ENCODE measurements around the gene EPHA3.
A peak's percentile ranks its signal among the peaks of the same experiment; 100 is the strongest.

The EPHA3 gene

GRCh38 chr3:89280822-89281365, 173.5 kb downstream of the EPHA3 start:
- no peak overlapping the region for H3K27ac ChIP-seq (ENCODE audit: extremely low read depth, low read depth, low read length)
- no peaks in the 10 kb centered on the region for H3K9me3 ChIP-seq (ENCODE audit: control insufficient read depth, insufficient read depth, low read depth, low read length)
- H3K36me3 ChIP-seq (ENCODE audit: control insufficient read depth in 2 of 2, insufficient read depth in 1 of 2, low read length in 2 of 2): no peaks in the 10 kb centered on the region
- H3K4me1 ChIP-seq (ENCODE audit: control insufficient read depth, insufficient read depth, low read length): no peaks in the 10 kb centered on the region
- POLR2A ChIA-PET: no interaction called here
- CTCF ChIA-PET: no interaction called here
- H3K4me3 ChIP-seq (ENCODE audit: low read depth, low read length): no peak overlapping the region
- TF ChIP-seq ZFHX2 (tag by site-specific recombination; conservative IDR thresholded peaks at IDR 0.05) (no peak), ZNF394 (tag by site-specific recombination; IDR thresholded peaks at IDR 0.05; ENCODE audit: borderline replicate concordance) (peak; percentile 62; the same call in 1 of the 2 replicates), GLI2 (tag by site-specific recombination; IDR thresholded peaks at IDR 0.05; ENCODE audit: borderline replicate concordance, low read depth) (no peak), ZNF140 (tag by site-specific recombination; IDR thresholded peaks at IDR 0.05) (peak; percentile 25; the same call in 1 of the 2 replicates), HOXC10 (CRISPR knock-in tag; IDR thresholded peaks at IDR 0.05) (no peak), SP3 (tag by site-specific recombination; IDR thresholded peaks at IDR 0.05) (no peak), ZNF521 (tag by site-specific recombination; IDR thresholded peaks at IDR 0.05) (no peak), ZNF571 (tag by site-specific recombination; IDR thresholded peaks at IDR 0.05) (no peak), PBX3 (CRISPR knock-in tag; IDR thresholded peaks at IDR 0.05) (no peak), ZNF555 (tag by site-specific recombination; conservative IDR thresholded peaks at IDR 0.05) (peak; percentile 29), ZNF133 (tag by site-specific recombination; IDR thresholded peaks at IDR 0.05) (no peak), ZNF175 (tag by site-specific recombination; IDR thresholded peaks at IDR 0.05) (no peak), RBAK (tag by site-specific recombination; IDR thresholded peaks at IDR 0.05) (no peak), ZBTB8A (tag by site-specific recombination; IDR thresholded peaks at IDR 0.05) (peak; percentile 35; the same call in 1 of the 2 replicates), BCL11A (tag by site-specific recombination; IDR thresholded peaks at IDR 0.05; ENCODE audit: low read depth) (no peak), ZNF426 (tag by site-specific recombination; IDR thresholded peaks at IDR 0.05) (peak; percentile 52), ZXDB (tag by site-specific recombination; IDR thresholded peaks at IDR 0.05) (no peak), ZNF623 (tag by site-specific recombination; IDR thresholded peaks at IDR 0.05) (0 out of 2 replicates have a peak, but pooled peaks have one; percentile 29), ZNF157 (tag by site-specific recombination; IDR thresholded peaks at IDR 0.05) (no peak), ZNF433 (tag by site-specific recombination; IDR thresholded peaks at IDR 0.05; ENCODE audit: low read depth) (0 out of 2 replicates have a peak, but pooled peaks have one; percentile 5), ZNF654 (tag by site-specific recombination; IDR thresholded peaks at IDR 0.05; ENCODE audit: low read depth) (0 out of 2 replicates have a peak, but pooled peaks have one; percentile 17)
- TF ChIP-seq, protein P1, sequence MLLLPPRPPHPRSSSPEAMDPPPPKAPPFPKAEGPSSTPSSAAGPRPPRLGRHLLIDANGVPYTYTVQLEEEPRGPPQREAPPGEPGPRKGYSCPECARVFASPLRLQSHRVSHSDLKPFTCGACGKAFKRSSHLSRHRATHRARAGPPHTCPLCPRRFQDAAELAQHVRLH (tag by site-specific recombination; IDR thresholded peaks at IDR 0.05): no peak
- TF ChIP-seq, protein P2, sequence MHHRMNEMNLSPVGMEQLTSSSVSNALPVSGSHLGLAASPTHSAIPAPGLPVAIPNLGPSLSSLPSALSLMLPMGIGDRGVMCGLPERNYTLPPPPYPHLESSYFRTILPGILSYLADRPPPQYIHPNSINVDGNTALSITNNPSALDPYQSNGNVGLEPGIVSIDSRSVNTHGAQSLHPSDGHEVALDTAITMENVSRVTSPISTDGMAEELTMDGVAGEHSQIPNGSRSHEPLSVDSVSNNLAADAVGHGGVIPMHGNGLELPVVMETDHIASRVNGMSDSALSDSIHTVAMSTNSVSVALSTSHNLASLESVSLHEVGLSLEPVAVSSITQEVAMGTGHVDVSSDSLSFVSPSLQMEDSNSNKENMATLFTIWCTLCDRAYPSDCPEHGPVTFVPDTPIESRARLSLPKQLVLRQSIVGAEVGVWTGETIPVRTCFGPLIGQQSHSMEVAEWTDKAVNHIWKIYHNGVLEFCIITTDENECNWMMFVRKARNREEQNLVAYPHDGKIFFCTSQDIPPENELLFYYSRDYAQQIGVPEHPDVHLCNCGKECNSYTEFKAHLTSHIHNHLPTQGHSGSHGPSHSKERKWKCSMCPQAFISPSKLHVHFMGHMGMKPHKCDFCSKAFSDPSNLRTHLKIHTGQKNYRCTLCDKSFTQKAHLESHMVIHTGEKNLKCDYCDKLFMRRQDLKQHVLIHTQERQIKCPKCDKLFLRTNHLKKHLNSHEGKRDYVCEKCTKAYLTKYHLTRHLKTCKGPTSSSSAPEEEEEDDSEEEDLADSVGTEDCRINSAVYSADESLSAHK (tag by site-specific recombination; IDR thresholded peaks at IDR 0.05): no peak
- TF ChIP-seq, protein P3, sequence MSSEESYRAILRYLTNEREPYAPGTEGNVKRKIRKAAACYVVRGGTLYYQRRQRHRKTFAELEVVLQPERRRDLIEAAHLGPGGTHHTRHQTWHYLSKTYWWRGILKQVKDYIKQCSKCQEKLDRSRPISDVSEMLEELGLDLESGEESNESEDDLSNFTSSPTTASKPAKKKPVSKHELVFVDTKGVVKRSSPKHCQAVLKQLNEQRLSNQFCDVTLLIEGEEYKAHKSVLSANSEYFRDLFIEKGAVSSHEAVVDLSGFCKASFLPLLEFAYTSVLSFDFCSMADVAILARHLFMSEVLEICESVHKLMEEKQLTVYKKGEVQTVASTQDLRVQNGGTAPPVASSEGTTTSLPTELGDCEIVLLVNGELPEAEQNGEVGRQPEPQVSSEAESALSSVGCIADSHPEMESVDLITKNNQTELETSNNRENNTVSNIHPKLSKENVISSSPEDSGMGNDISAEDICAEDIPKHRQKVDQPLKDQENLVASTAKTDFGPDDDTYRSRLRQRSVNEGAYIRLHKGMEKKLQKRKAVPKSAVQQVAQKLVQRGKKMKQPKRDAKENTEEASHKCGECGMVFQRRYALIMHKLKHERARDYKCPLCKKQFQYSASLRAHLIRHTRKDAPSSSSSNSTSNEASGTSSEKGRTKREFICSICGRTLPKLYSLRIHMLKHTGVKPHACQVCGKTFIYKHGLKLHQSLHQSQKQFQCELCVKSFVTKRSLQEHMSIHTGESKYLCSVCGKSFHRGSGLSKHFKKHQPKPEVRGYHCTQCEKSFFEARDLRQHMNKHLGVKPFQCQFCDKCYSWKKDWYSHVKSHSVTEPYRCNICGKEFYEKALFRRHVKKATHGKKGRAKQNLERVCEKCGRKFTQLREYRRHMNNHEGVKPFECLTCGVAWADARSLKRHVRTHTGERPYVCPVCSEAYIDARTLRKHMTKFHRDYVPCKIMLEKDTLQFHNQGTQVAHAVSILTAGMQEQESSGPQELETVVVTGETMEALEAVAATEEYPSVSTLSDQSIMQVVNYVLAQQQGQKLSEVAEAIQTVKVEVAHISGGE (tag by site-specific recombination; conservative IDR thresholded peaks at IDR 0.05; ENCODE audit: low read depth): peak; percentile 42
- TF ChIP-seq, protein P4, sequence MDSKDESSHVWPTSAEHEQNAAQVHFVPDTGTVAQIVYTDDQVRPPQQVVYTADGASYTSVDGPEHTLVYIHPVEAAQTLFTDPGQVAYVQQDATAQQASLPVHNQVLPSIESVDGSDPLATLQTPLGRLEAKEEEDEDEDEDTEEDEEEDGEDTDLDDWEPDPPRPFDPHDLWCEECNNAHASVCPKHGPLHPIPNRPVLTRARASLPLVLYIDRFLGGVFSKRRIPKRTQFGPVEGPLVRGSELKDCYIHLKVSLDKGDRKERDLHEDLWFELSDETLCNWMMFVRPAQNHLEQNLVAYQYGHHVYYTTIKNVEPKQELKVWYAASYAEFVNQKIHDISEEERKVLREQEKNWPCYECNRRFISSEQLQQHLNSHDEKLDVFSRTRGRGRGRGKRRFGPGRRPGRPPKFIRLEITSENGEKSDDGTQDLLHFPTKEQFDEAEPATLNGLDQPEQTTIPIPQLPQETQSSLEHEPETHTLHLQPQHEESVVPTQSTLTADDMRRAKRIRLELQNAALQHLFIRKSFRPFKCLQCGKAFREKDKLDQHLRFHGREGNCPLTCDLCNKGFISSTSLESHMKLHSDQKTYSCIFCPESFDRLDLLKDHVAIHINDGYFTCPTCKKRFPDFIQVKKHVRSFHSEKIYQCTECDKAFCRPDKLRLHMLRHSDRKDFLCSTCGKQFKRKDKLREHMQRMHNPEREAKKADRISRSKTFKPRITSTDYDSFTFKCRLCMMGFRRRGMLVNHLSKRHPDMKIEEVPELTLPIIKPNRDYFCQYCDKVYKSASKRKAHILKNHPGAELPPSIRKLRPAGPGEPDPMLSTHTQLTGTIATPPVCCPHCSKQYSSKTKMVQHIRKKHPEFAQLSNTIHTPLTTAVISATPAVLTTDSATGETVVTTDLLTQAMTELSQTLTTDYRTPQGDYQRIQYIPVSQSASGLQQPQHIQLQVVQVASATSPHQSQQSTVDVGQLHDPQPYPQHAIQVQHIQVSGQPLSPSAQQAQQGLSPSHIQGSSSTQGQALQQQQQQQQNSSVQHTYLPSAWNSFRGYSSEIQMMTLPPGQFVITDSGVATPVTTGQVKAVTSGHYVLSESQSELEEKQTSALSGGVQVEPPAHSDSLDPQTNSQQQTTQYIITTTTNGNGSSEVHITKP (tag by site-specific recombination; IDR thresholded peaks at IDR 0.05): no peak
